ENCODE results near the gene DHCR7. TPM values are rescaled to one million over a fixed set of nuclear protein-coding genes. Genes with fewer than 3 reads are reported as not detected.
A peak's percentile ranks its signal among the peaks of the same experiment; 100 is the strongest.

DHCR7 gene
- total RNA-seq, 1 donor from 2014 or later = 140 TPM

- peak within 1 kb of the TSS; percentile 95 for H3K27ac Mint-ChIP-seq
Measured at GRCh38 chr11:71453037-71453917, 5.1 kb upstream of the DHCR7 start, which contains the start of gene NADSYN1. Gene NADSYN1 (plus strand): TSS chr11:71453203. CDS start chr11:71453297, 94 bp downstream.

GRCh38 chr11:71452199-71453036 lies 4.2 kb upstream of the DHCR7 start:
- Mint-ChIP-seq H3K27ac (peak overlapping the region; percentile 95), H3K27me3 (no peaks in the 10 kb centered on the region), H3K9me3 (ENCODE audit: low read depth) (no peaks in the 10 kb centered on the region), H3K4me1 (ENCODE audit: low read depth) (peaks cover 40% of the 10 kb centered on the region), H3K4me3 (ENCODE audit: low read depth) (peak overlapping the region; percentile 81), H3K36me3 (ENCODE audit: insufficient read depth) (peaks cover 3% of the 10 kb centered on the region)
- TF ChIP-seq CTCF (IDR thresholded peaks at IDR 0.05; ENCODE audit: unreplicated experiment) = no peak
- peak; percentile 31 for DNase-seq (ENCODE audit: low spot score, unreplicated experiment)

More at GRCh38 chr11:71453037-71453917, 5.1 kb upstream of the DHCR7 start, which contains the start of gene NADSYN1:
- TF ChIP-seq CTCF (IDR thresholded peaks at IDR 0.05; ENCODE audit: unreplicated experiment) = no peak
- Mint-ChIP-seq H3K9me3 (ENCODE audit: low read depth) (no peaks in the 10 kb centered on the region), H3K4me1 (ENCODE audit: low read depth) (peaks cover 37% of the 10 kb centered on the region), H3K4me3 (ENCODE audit: low read depth) (peak within 1 kb of the TSS; percentile 81), H3K36me3 (ENCODE audit: insufficient read depth) (peaks cover 5% of the 10 kb centered on the region), H3K27me3 (no peaks in the 10 kb centered on the region)
- DNase-seq (ENCODE audit: low spot score, unreplicated experiment) = peak; percentile 96

- Mint-ChIP-seq H3K4me1 (ENCODE audit: low read depth) (peaks cover 47% of the 10 kb centered on the region), H3K27ac (peak overlapping the region; percentile 95), H3K4me3 (ENCODE audit: low read depth) (peak overlapping the region; percentile 81), H3K9me3 (ENCODE audit: low read depth) (no peaks in the 10 kb centered on the region), H3K36me3 (ENCODE audit: insufficient read depth) (peaks cover 6% of the 10 kb centered on the region), H3K27me3 (no peaks in the 10 kb centered on the region)
- TF ChIP-seq CTCF (IDR thresholded peaks at IDR 0.05; ENCODE audit: unreplicated experiment) = no peak
- DNase-seq (ENCODE audit: low spot score, unreplicated experiment) = no peak
Measured at GRCh38 chr11:71451596-71452198, 3.5 kb upstream of the DHCR7 start.

- Mint-ChIP-seq H3K27ac (no peak overlapping the region), H3K4me3 (ENCODE audit: low read depth) (no peak overlapping the region), H3K9me3 (ENCODE audit: low read depth) (peaks cover under 1% of the 10 kb centered on the region), H3K4me1 (ENCODE audit: low read depth) (peaks cover 53% of the 10 kb centered on the region), H3K27me3 (no peaks in the 10 kb centered on the region), H3K36me3 (ENCODE audit: insufficient read depth) (peaks cover 12% of the 10 kb centered on the region)
- no peak for DNase-seq (ENCODE audit: low spot score, unreplicated experiment)
- TF ChIP-seq CTCF (IDR thresholded peaks at IDR 0.05; ENCODE audit: unreplicated experiment) = no peak
Measured at GRCh38 chr11:71450939-71451338, 2.7 kb upstream of the DHCR7 start.

- no peak for DNase-seq (ENCODE audit: low spot score, unreplicated experiment)
- peaks cover 3% of the 10 kb centered on the region for H3K9me3 Mint-ChIP-seq (ENCODE audit: low read depth)
- H3K4me3 Mint-ChIP-seq (ENCODE audit: low read depth) = no peak overlapping the region
- peaks cover 15% of the 10 kb centered on the region for H3K36me3 Mint-ChIP-seq (ENCODE audit: insufficient read depth)
- no peak overlapping the region for H3K27ac Mint-ChIP-seq
- no peaks in the 10 kb centered on the region for H3K27me3 Mint-ChIP-seq
- H3K4me1 Mint-ChIP-seq (ENCODE audit: low read depth) = peaks cover 55% of the 10 kb centered on the region
- TF ChIP-seq CTCF (IDR thresholded peaks at IDR 0.05; ENCODE audit: unreplicated experiment) = no peak
Measured at GRCh38 chr11:71450507-71450906, 2.3 kb upstream of the DHCR7 start.

All from progenitor cell of endocrine pancreas (in vitro differentiated cells).